ENCODE results near the gene ALOXE3.

Gene ALOXE3

DNA sequence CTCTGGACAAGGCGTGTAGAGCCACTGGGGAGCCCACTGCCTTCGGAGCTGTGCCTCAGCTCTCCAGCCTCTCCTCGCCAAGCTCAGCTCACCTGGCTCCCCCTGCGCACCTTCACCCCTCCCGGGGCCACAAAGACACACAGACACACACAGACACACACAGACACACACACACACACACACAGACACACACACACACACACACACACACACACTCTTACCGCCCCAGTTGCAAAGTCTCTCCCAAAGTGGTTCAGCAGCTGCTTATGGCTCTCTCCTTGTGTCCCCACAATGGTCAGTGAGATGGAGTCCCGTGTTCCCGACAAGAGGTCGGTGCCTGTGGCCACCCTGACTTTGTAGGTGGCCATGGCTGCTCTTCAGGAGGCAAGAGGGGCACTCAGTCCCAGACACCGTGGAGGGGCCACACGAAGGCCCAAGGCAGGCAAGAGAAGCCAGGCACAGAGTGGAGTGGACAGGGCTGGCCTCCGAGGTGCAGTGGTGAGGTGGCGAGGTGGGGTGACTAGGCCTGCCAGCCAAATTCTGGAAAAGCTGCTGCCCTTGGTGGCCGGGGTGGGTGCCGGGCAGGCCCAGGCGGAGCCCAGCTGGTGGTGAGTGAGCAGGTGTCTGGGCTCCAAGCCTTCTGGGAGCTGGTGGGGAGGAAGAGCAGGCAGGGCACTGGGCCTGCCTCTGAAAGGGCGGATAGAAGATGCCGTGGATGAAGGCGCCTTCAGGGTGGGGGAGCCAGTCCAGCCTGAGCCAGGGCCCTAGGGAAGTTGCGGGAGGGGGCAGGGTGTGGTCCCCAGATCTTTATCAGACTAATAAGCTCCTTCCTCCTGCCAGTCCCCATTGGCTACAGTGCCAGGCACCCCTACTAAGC is 31.0 kb downstream of the ALOXE3 start, which contains the start of gene ALOX12B:
Gene ALOX12B (minus strand): TSS at position 642 of the 877 bp plus-strand sequence. CDS start 274 bp downstream, at position 368.
- Histone ChIP-seq H4K20me1 (ENCODE audit: insufficient read depth, low read length) (no peaks in the 10 kb centered on the region), H3K9me2 (replicated peaks; ENCODE audit: insufficient read depth, low read length) (no peaks in the 10 kb centered on the region), H3K9me3 (replicated peaks; ENCODE audit: insufficient read depth, low read length) (no peaks in the 10 kb centered on the region), H3F3A (ENCODE audit: insufficient read depth, low read length) (no peaks in the 10 kb centered on the region), H3K4me1 (ENCODE audit: low read length) (no peaks in the 10 kb centered on the region), H3K9ac (ENCODE audit: low read length) (no peak within 1 kb of the TSS), H3K4me3 (ENCODE audit: low read length) (no peak within 1 kb of the TSS), H2AFZ (ENCODE audit: low read length) (no peak within 1 kb of the TSS), H3K27ac (ENCODE audit: low read length) (no peak within 1 kb of the TSS), H3K36me3 (replicated peaks; ENCODE audit: insufficient read depth, low read length) (no peaks in the 10 kb centered on the region), H3K4me2 (ENCODE audit: low read depth, low read length) (no peak within 1 kb of the TSS), H3K27me3 (replicated peaks; ENCODE audit: insufficient read depth, low read length) (peaks cover 98% of the 10 kb centered on the region), H3K79me2 (ENCODE audit: low read length) (no peaks in the 10 kb centered on the region)
- DNase-seq: no peak
- TF ChIP-seq, protein P1, sequence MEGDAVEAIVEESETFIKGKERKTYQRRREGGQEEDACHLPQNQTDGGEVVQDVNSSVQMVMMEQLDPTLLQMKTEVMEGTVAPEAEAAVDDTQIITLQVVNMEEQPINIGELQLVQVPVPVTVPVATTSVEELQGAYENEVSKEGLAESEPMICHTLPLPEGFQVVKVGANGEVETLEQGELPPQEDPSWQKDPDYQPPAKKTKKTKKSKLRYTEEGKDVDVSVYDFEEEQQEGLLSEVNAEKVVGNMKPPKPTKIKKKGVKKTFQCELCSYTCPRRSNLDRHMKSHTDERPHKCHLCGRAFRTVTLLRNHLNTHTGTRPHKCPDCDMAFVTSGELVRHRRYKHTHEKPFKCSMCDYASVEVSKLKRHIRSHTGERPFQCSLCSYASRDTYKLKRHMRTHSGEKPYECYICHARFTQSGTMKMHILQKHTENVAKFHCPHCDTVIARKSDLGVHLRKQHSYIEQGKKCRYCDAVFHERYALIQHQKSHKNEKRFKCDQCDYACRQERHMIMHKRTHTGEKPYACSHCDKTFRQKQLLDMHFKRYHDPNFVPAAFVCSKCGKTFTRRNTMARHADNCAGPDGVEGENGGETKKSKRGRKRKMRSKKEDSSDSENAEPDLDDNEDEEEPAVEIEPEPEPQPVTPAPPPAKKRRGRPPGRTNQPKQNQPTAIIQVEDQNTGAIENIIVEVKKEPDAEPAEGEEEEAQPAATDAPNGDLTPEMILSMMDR (IDR thresholded peaks at IDR 0.05; ENCODE audit: low read length): no peak
- TF ChIP-seq EZH2phosphoT487 (IDR thresholded peaks at IDR 0.05; ENCODE audit: low read length) (no peak), EZH2 (optimal IDR thresholded peaks at IDR 0.05; ENCODE audit: low read depth, low read length) (no peak)

GRCh38 chr17:8084250-8084649 is 34.1 kb downstream of the ALOXE3 start:
- no peak for DNase-seq
- Histone ChIP-seq H3K27me3 (replicated peaks; ENCODE audit: insufficient read depth, low read length) (peaks cover 96% of the 10 kb centered on the region), H3K4me3 (ENCODE audit: low read length) (no peak overlapping the region), H3K36me3 (replicated peaks; ENCODE audit: insufficient read depth, low read length) (no peaks in the 10 kb centered on the region), H3K9me3 (replicated peaks; ENCODE audit: insufficient read depth, low read length) (no peaks in the 10 kb centered on the region), H3K27ac (ENCODE audit: low read length) (no peak overlapping the region), H3K4me1 (ENCODE audit: low read length) (peaks cover 3% of the 10 kb centered on the region; the same call in 1 of the 2 replicates), H3K9me2 (replicated peaks; ENCODE audit: insufficient read depth, low read length) (no peaks in the 10 kb centered on the region), H3K9ac (ENCODE audit: low read length) (no peak overlapping the region), H3K79me2 (ENCODE audit: low read length) (no peaks in the 10 kb centered on the region), H2AFZ (ENCODE audit: low read length) (no peak overlapping the region), H3K4me2 (ENCODE audit: low read depth, low read length) (no peak overlapping the region), H3F3A (ENCODE audit: insufficient read depth, low read length) (no peaks in the 10 kb centered on the region), H4K20me1 (ENCODE audit: insufficient read depth, low read length) (no peaks in the 10 kb centered on the region)
- TF ChIP-seq, protein P1 (IDR thresholded peaks at IDR 0.05; ENCODE audit: low read length): no peak
- TF ChIP-seq EZH2phosphoT487 (IDR thresholded peaks at IDR 0.05; ENCODE audit: low read length): no peak
- no peak for TF ChIP-seq EZH2 (optimal IDR thresholded peaks at IDR 0.05; ENCODE audit: low read depth, low read length)

GRCh38 chr17:8082292-8082691 is 36.0 kb downstream of the ALOXE3 start:
- Histone ChIP-seq H4K20me1 (ENCODE audit: insufficient read depth, low read length) (no peaks in the 10 kb centered on the region), H3K4me1 (ENCODE audit: low read length) (peaks cover 3% of the 10 kb centered on the region; the same call in 1 of the 2 replicates), H2AFZ (ENCODE audit: low read length) (no peak overlapping the region), H3K9me3 (replicated peaks; ENCODE audit: insufficient read depth, low read length) (no peaks in the 10 kb centered on the region), H3K4me2 (ENCODE audit: low read depth, low read length) (no peak overlapping the region), H3K27me3 (replicated peaks; ENCODE audit: insufficient read depth, low read length) (peaks cover 85% of the 10 kb centered on the region), H3F3A (ENCODE audit: insufficient read depth, low read length) (no peaks in the 10 kb centered on the region), H3K36me3 (replicated peaks; ENCODE audit: insufficient read depth, low read length) (no peaks in the 10 kb centered on the region), H3K4me3 (ENCODE audit: low read length) (no peak overlapping the region), H3K79me2 (ENCODE audit: low read length) (no peaks in the 10 kb centered on the region), H3K9me2 (replicated peaks; ENCODE audit: insufficient read depth, low read length) (no peaks in the 10 kb centered on the region), H3K9ac (ENCODE audit: low read length) (no peak overlapping the region), H3K27ac (ENCODE audit: low read length) (no peak overlapping the region)
- no peak for DNase-seq
- TF ChIP-seq EZH2 (optimal IDR thresholded peaks at IDR 0.05; ENCODE audit: low read depth, low read length): no peak

DNA sequence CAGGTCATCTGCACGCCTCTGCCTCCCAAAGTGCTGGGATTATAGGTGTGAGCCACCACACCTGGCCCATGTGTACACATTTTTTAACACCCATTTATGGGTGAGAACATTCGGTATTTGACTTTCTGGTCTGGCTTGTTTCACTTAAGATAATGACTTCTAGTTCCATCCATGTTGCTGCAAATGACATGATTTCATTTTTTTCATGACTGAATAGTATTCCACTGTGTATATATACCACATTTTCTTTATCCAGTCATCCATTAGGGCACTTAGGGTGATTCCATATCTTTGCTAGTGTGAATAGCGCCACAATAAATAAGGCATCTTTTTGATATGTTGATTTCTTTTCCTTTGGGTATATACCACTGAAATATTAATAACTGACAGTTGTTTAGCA is 36.4 kb downstream of the ALOXE3 start:
- no peaks in the 10 kb centered on the region for H3K79me2 ChIP-seq (ENCODE audit: low read length)
- no peaks in the 10 kb centered on the region for H3F3A ChIP-seq (ENCODE audit: insufficient read depth, low read length)
- H3K9ac ChIP-seq (ENCODE audit: low read length): no peak overlapping the region
- no peak overlapping the region for H3K4me2 ChIP-seq (ENCODE audit: low read depth, low read length)
- TF ChIP-seq, protein P1 (IDR thresholded peaks at IDR 0.05; ENCODE audit: low read length): no peak
- TF ChIP-seq EZH2 (optimal IDR thresholded peaks at IDR 0.05; ENCODE audit: low read depth, low read length) (no peak), EZH2phosphoT487 (IDR thresholded peaks at IDR 0.05; ENCODE audit: low read length) (no peak)
- H2AFZ ChIP-seq (ENCODE audit: low read length): no peak overlapping the region
- H3K36me3 ChIP-seq (replicated peaks; ENCODE audit: insufficient read depth, low read length): no peaks in the 10 kb centered on the region
- peaks cover 84% of the 10 kb centered on the region for H3K27me3 ChIP-seq (replicated peaks; ENCODE audit: insufficient read depth, low read length)
- no peak for DNase-seq
- no peaks in the 10 kb centered on the region for H3K9me3 ChIP-seq (replicated peaks; ENCODE audit: insufficient read depth, low read length)
- H3K4me1 ChIP-seq (ENCODE audit: low read length): peaks cover 3% of the 10 kb centered on the region; the same call in 1 of the 2 replicates
- no peak overlapping the region for H3K4me3 ChIP-seq (ENCODE audit: low read length)
- no peak overlapping the region for H3K27ac ChIP-seq (ENCODE audit: low read length)
- no peaks in the 10 kb centered on the region for H3K9me2 ChIP-seq (replicated peaks; ENCODE audit: insufficient read depth, low read length)
- H4K20me1 ChIP-seq (ENCODE audit: insufficient read depth, low read length): no peaks in the 10 kb centered on the region
